Measurements from ENCODE around the gene MTURN.

MTURN gene

GRCh38 chr7:30136117-30136731, 1.4 kb downstream of the MTURN start:
- no peak for DNase-seq (ENCODE audit: low read depth, low spot score)

GRCh38 chr7:30136743-30137485, 2.1 kb downstream of the MTURN start:
- no peak for DNase-seq (ENCODE audit: low read depth, low spot score)

- DNase-seq (ENCODE audit: low read depth, low spot score) = no peak
These were observed 5.1 kb downstream of the MTURN start for GRCh38 chr7:30139836-30140384.

- no peak for DNase-seq (ENCODE audit: low read depth, low spot score)
These were observed 5.7 kb downstream of the MTURN start for GRCh38 chr7:30140456-30140855.

GRCh38 chr7:30142710-30143109, 7.9 kb downstream of the MTURN start:
- no peak for DNase-seq (ENCODE audit: low read depth, low spot score)

GRCh38 chr7:30143748-30144251, 9.0 kb downstream of the MTURN start:
- no peak for DNase-seq (ENCODE audit: low read depth, low spot score)

- no peak for DNase-seq (ENCODE audit: low read depth, low spot score)
These were observed 10.0 kb downstream of the MTURN start for GRCh38 chr7:30144657-30145306.

GRCh38 chr7:30145426-30145970, 10.7 kb downstream of the MTURN start:
- no peak for DNase-seq (ENCODE audit: low read depth, low spot score)

- no peak for DNase-seq (ENCODE audit: low read depth, low spot score)
These were observed 11.4 kb downstream of the MTURN start for GRCh38 chr7:30146127-30146612.

- DNase-seq (ENCODE audit: low read depth, low spot score) = no peak
These were observed 12.4 kb downstream of the MTURN start for GRCh38 chr7:30147223-30147622.

GRCh38 chr7:30147785-30148184, 13.0 kb downstream of the MTURN start:
- no peak for DNase-seq (ENCODE audit: low read depth, low spot score)

GRCh38 chr7:30148426-30148825, 13.6 kb downstream of the MTURN start:
- no peak for DNase-seq (ENCODE audit: low read depth, low spot score)

- no peak for DNase-seq (ENCODE audit: low read depth, low spot score)
These were observed 14.2 kb downstream of the MTURN start for GRCh38 chr7:30148951-30149459.

GRCh38 chr7:30149640-30150272, 15.0 kb downstream of the MTURN start:
- no peak for DNase-seq (ENCODE audit: low read depth, low spot score)

GRCh38 chr7:30150711-30151110, 15.9 kb downstream of the MTURN start:
- DNase-seq (ENCODE audit: low read depth, low spot score) = no peak

- no peak for DNase-seq (ENCODE audit: low read depth, low spot score)
These were observed 19.4 kb downstream of the MTURN start for GRCh38 chr7:30154111-30154587.

GRCh38 chr7:30155481-30155880, 20.7 kb downstream of the MTURN start:
- no peak for DNase-seq (ENCODE audit: low read depth, low spot score)

- DNase-seq (ENCODE audit: low read depth, low spot score) = no peak
These were observed 22.4 kb downstream of the MTURN start for GRCh38 chr7:30157204-30157603.

GRCh38 chr7:30159163-30159562, 24.4 kb downstream of the MTURN start:
- no peak for DNase-seq (ENCODE audit: low read depth, low spot score)

GRCh38 chr7:30159698-30160143, 24.9 kb downstream of the MTURN start:
- DNase-seq (ENCODE audit: low read depth, low spot score) = no peak

GRCh38 chr7:30160329-30160728, 25.5 kb downstream of the MTURN start:
- DNase-seq (ENCODE audit: low read depth, low spot score) = no peak
